IMR-90 (cell line): ENCODE measurements around the gene ACER1. TPM values are rescaled to one million over a fixed set of nuclear protein-coding genes. Genes with fewer than 3 reads are reported as not detected.

Experiments used
- ATAC-seq: fragments of 200-7000 bp; cut with Tn5 transposase; 2 replicates; pipeline ENCODE4 v1.9.1; 2020; ENCODE audit warnings: low read depth, mild to moderate bottlenecking, moderate library complexity
- BruUV-seq: library from RNA; stranded (reverse); fragments of 400-500 nt; replicated peaks from 2 replicates; lab custom pipeline; 2021; lab: Mats Ljungman, UMichigan
- CTCF ChIA-PET: fragments of 300-600 bp; formaldehyde crosslinking; extraction: SDS; loops from one replicate; lab custom pipeline; 2021; ENCODE audit warnings: antibody characterized with exemption; lab: Yijun Ruan, JAX
- POLR2A ChIA-PET: fragments of 300-600 bp; sonication (Branson Sonifier 250); formaldehyde crosslinking; loops from one replicate; lab custom pipeline; 2022; ENCODE audit warnings: antibody characterized with exemption; ENCODE audit not compliant: unreplicated experiment; lab: Charles Lee
- DNase-seq: peaks from one replicate; pipeline ENCODE4 v3.0.0; 2013
- H2AFZ ChIP-seq: replicated peaks from 2 replicates; pipeline ENCODE3; 2013; ENCODE audit warnings: low read length, mild to moderate bottlenecking; ENCODE audit not compliant: poor library complexity
- H2AK5ac ChIP-seq: 2 replicates; pipeline ENCODE4 v1.6.1; 2013; ENCODE audit warnings: low read depth, low read length, inconsistent platforms
- H2AK9ac ChIP-seq: replicated peaks from 2 replicates; pipeline ENCODE3; 2013; ENCODE audit warnings: mild to moderate bottlenecking, low read depth, low read length, moderate library complexity; ENCODE audit not compliant: poor library complexity
- H2BK120ac ChIP-seq: 2 replicates; pipeline ENCODE4 v1.6.1; 2013; ENCODE audit warnings: low read depth, low read length, inconsistent platforms
- H2BK15ac ChIP-seq: 3 replicates; pipeline ENCODE4 v1.6.1; 2013; ENCODE audit warnings: low read depth, low read length, inconsistent platforms
- H2BK20ac ChIP-seq: 2 replicates; pipeline ENCODE4 v1.6.1; 2013; ENCODE audit warnings: low read depth, mild to moderate bottlenecking, inconsistent platforms, low read length, moderate library complexity
- H2BK5ac ChIP-seq: 2 replicates; pipeline ENCODE4 v1.6.1; 2013; ENCODE audit warnings: mild to moderate bottlenecking, low read depth, low read length, inconsistent platforms; ENCODE audit not compliant: poor library complexity, severe bottlenecking
- H3K14ac ChIP-seq: replicated peaks from 2 replicates; pipeline ENCODE4 v1.6.1; 2013; ENCODE audit warnings: low read depth, low read length, inconsistent platforms
- H3K18ac ChIP-seq: 2 replicates; pipeline ENCODE4 v1.6.1; 2013; ENCODE audit warnings: low read depth, low read length, control low read depth
- H3K23ac ChIP-seq: 2 replicates; pipeline ENCODE4 v1.6.1; 2013; ENCODE audit warnings: low read depth, low read length, inconsistent platforms
- H3K27ac ChIP-seq: 2 replicates; pipeline ENCODE4 v1.5.1; 2013; ENCODE audit warnings: mild to moderate bottlenecking, control low read depth, low read length; ENCODE audit not compliant: insufficient read depth
- H3K27me3 ChIP-seq: 2 replicates; pipeline ENCODE4 v1.6.1; 2013; ENCODE audit warnings: low read length; ENCODE audit not compliant: control insufficient read depth, insufficient read depth
- H3K36me3 ChIP-seq: 2 replicates; pipeline ENCODE4 v1.6.1; 2013; ENCODE audit warnings: low read length, mixed read lengths; ENCODE audit not compliant: control insufficient read depth, insufficient read depth
- H3K4ac ChIP-seq: 2 replicates; pipeline ENCODE4 v1.6.1; 2013; ENCODE audit warnings: low read depth, low read length, inconsistent platforms
- H3K4me1 ChIP-seq: 2 replicates; pipeline ENCODE4 v1.6.1; 2013; ENCODE audit warnings: low read length, mixed read lengths; ENCODE audit not compliant: control insufficient read depth, insufficient read depth
- H3K4me2 ChIP-seq: 2 replicates; pipeline ENCODE4 v1.6.1; 2013; ENCODE audit warnings: low read depth, mild to moderate bottlenecking, control low read depth, low read length, moderate library complexity
- H3K4me3 ChIP-seq: 2 replicates; pipeline ENCODE4 v1.5.1; 2013; ENCODE audit warnings: low read depth, mild to moderate bottlenecking, control low read depth, low read length, moderate library complexity; ENCODE audit not compliant: insufficient read depth
- H3K56ac ChIP-seq: 2 replicates; pipeline ENCODE4 v1.6.1; 2013; ENCODE audit warnings: low read length, inconsistent platforms; ENCODE audit not compliant: insufficient read depth; ENCODE audit errors: extremely low read depth
- H3K79me1 ChIP-seq, 2 experiments: 2 replicates each; pipeline ENCODE4 v1.6.1; 2013; ENCODE audit warnings: low read length in 2 of 2, inconsistent platforms in 1 of 2, low read depth in 1 of 2
- H3K9ac ChIP-seq: 2 replicates; pipeline ENCODE4 v1.6.1; 2013; ENCODE audit warnings: low read depth, low read length, control low read depth
- H3K9me1 ChIP-seq: 2 replicates; pipeline ENCODE4 v1.6.1; 2013; ENCODE audit warnings: low read length, inconsistent platforms; ENCODE audit not compliant: insufficient read depth
- H3K9me3 ChIP-seq: 2 replicates; pipeline ENCODE4 v1.6.1; 2013; ENCODE audit warnings: low read length; ENCODE audit not compliant: control insufficient read depth, insufficient read depth
- H4K20me1 ChIP-seq: 2 replicates; pipeline ENCODE4 v1.6.1; 2013; ENCODE audit warnings: low read length, inconsistent platforms; ENCODE audit not compliant: insufficient read depth
- H4K5ac ChIP-seq: 2 replicates; pipeline ENCODE4 v1.6.1; 2013; ENCODE audit warnings: mild to moderate bottlenecking, low read depth, low read length, control low read depth
- H4K8ac ChIP-seq, 2 experiments: 2 replicates each; pipeline ENCODE4 v1.6.1; 2013; ENCODE audit warnings: low read depth in 2 of 2, low read length in 2 of 2, control low read depth in 1 of 2, inconsistent platforms in 1 of 2
- H4K91ac ChIP-seq: 2 replicates; pipeline ENCODE4 v1.6.1; 2013; ENCODE audit warnings: low read depth, low read length, inconsistent platforms; ENCODE audit not compliant: insufficient read depth
- BHLHE40 ChIP-seq: fragments of 150-350 bp; IDR thresholded peaks from 2 replicates; pipeline ENCODE4 v1.6.1; 2016; ENCODE audit warnings: mild to moderate bottlenecking, low read depth, low read length
- CEBPB ChIP-seq: IDR thresholded peaks from 2 replicates; pipeline ENCODE4 v1.6.1; 2012; ENCODE audit warnings: low read depth, low read length, improper control_type of control experiment
- CHD1 ChIP-seq: IDR thresholded peaks from 2 replicates; pipeline ENCODE4 v1.6.1; 2012; ENCODE audit warnings: low read depth, low read length, improper control_type of control experiment
- ELK1 ChIP-seq: fragments of 150-350 bp; IDR thresholded peaks from 2 replicates; pipeline ENCODE4 v1.6.1; 2016; ENCODE audit warnings: low read depth, mild to moderate bottlenecking, low read length, moderate library complexity, borderline replicate concordance
- FOS ChIP-seq: fragments of 150-350 bp; IDR thresholded peaks from 2 replicates; pipeline ENCODE4 v1.6.1; 2016; ENCODE audit warnings: low read depth, low read length
- MAFK ChIP-seq: IDR thresholded peaks from 2 replicates; pipeline ENCODE4 v1.6.1; 2012; ENCODE audit warnings: low read depth, low read length, improper control_type of control experiment
- MAZ ChIP-seq: IDR thresholded peaks from 2 replicates; pipeline ENCODE4 v1.6.1; 2012; ENCODE audit warnings: low read depth, mild to moderate bottlenecking, low read length, improper control_type of control experiment, moderate library complexity, borderline replicate concordance
- MXI1 ChIP-seq: IDR thresholded peaks from 2 replicates; pipeline ENCODE4 v1.6.1; 2012; ENCODE audit warnings: low read depth, mild to moderate bottlenecking, low read length, moderate library complexity, borderline replicate concordance
- NFE2L2 ChIP-seq: fragments of 150-350 bp; IDR thresholded peaks from 2 replicates; pipeline ENCODE4 v1.6.1; 2016; ENCODE audit warnings: low read depth, mild to moderate bottlenecking, low read length
- POLR2A ChIP-seq: IDR thresholded peaks from 2 replicates; pipeline ENCODE4 v1.6.1; 2012; ENCODE audit warnings: mild to moderate bottlenecking, low read depth, low read length
- RAD21 ChIP-seq: IDR thresholded peaks from 2 replicates; pipeline ENCODE4 v1.6.1; 2012; ENCODE audit warnings: low read length, improper control_type of control experiment
- RCOR1 ChIP-seq: IDR thresholded peaks from 2 replicates; pipeline ENCODE4 v1.6.1; 2012; ENCODE audit warnings: mild to moderate bottlenecking, low read length, improper control_type of control experiment; ENCODE audit not compliant: insufficient replicate concordance
- RFX5 ChIP-seq: IDR thresholded peaks from 2 replicates; pipeline ENCODE4 v1.8.0; 2012; ENCODE audit warnings: low read depth, mild to moderate bottlenecking, low read length, moderate library complexity
- SMC3 ChIP-seq: fragments of 150-350 bp; IDR thresholded peaks from 2 replicates; pipeline ENCODE4 v1.6.1; 2016; ENCODE audit warnings: low read depth, mild to moderate bottlenecking, antibody characterized with exemption, low read length, moderate library complexity
- WGBS, 2 experiments: methylation state at CpG; one replicate each; pipeline versions ENCODE4 v1.1.5 to v1.1.7; 2013; ENCODE audit warnings: missing lambda C conversion rate in 2 of 2; ENCODE audit not compliant: insufficient read length in 1 of 2; ENCODE audit errors: extremely low coverage in 2 of 2; 5-methylcytosine and 5-hydroxymethylcytosine counted together
- dilution Hi-C: fragments of 300-500 bp; cut with HindIII; formaldehyde crosslinking; loops from one replicate; pipeline ENCODE4 v1.14.3; 2018; ENCODE audit warnings: low sequenced_read_pairs; ENCODE audit not compliant: unreplicated experiment
- in situ Hi-C: fragments of 300-500 bp; cut with MboI; formaldehyde crosslinking; loops from 3 replicates; pipeline ENCODE4 v1.14.3; 2019; ENCODE audit warnings: low sequenced_read_pairs, inconsistent platforms, mixed read lengths
- intact Hi-C: fragments of 100-400 bp; cut with micrococcal nuclease; formaldehyde crosslinking; loops from 2 replicates; pipeline ENCODE4 v1.10.0; 2022
- polyA plus RNA-seq, 3 experiments: library from polyadenylated mRNA; depleted of rRNA; stranded (reverse); fragments of >200 nt; gene quantifications; 2 replicates each; pipeline ENCODE4 v1.2.3, GENCODE V29; 2012; ENCODE audit warnings: low replicate concordance in 1 of 3
- total RNA-seq: library from RNA; depleted of rRNA; stranded (reverse); fragments of >200 nt; gene quantifications from 2 replicates; pipeline ENCODE4 v1.2.3, GENCODE V29; 2012
- TF ChIP-seq, protein P1 (sequence below): fragments of 150-350 bp; IDR thresholded peaks from 2 replicates; pipeline ENCODE4 v1.6.1; 2017; ENCODE audit warnings: mild to moderate bottlenecking, antibody characterized with exemption, low read length, low read depth
- TF ChIP-seq, protein P2 (sequence below): conservative IDR thresholded peaks from 2 replicates; pipeline ENCODE4 v1.5.1; 2012; ENCODE audit warnings: mild to moderate bottlenecking, low read depth, low read length, improper control_type of control experiment

ACER1 gene
- total and polyA plus RNA-seq, 2 of the 4 experiments (the other 2 are of a cell fraction), result not detected

DNA sequence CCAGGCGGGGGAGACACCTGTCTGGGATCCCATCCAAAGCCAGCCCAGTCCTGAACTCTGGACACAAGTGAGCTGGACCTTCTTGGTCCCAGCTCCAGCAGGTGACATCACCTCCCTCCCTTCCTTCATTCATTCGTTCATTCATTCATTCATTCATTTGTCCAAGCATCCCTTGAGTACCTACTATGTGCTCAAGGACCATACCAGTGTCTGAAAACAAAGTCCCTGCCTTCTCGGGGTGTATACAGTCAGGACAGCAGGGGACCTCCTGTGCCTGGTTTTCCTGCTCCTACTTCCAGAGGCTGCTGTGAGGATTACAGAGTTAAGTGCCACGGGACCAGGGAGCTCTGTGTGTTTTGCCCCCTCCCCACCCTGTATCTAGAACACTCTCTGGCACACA lies 14.0 kb downstream of the ACER1 start:
- no peak overlapping the region for H3K27ac ChIP-seq
- no peak overlapping the region for H2BK20ac ChIP-seq
- no peak overlapping the region for H2AK9ac ChIP-seq
- POLR2A ChIA-PET, result no interaction called here
- H3K36me3 ChIP-seq, result no peaks in the 10 kb centered on the region
- dilution Hi-C loops (no loop called here), intact Hi-C loops (no loop called here), in situ Hi-C loops (no loop called here)
- no peak overlapping the region for H2BK15ac ChIP-seq
- H3K9me3 ChIP-seq, result no peaks in the 10 kb centered on the region
- H3K79me1 ChIP-seq, result no peaks in the 10 kb centered on the region
- BruUV-seq, result no TSS peak
- ATAC-seq (no peak), DNase-seq (no peak)
- no peak overlapping the region for H3K9ac ChIP-seq
- no peaks in the 10 kb centered on the region for H3K9me1 ChIP-seq
- no peaks in the 10 kb centered on the region for H4K20me1 ChIP-seq
- no peak overlapping the region for H2AFZ ChIP-seq
- no CpG with 5 or more reads among the region's 4 CpGs for WGBS, 2 experiments
- peaks cover 2% of the 10 kb centered on the region; the same call in 1 of the 2 replicates for H3K27me3 ChIP-seq
- no peak overlapping the region for H2BK5ac ChIP-seq
- no peak overlapping the region for H3K14ac ChIP-seq
- H3K4me3 ChIP-seq, result no peak overlapping the region
- H4K91ac ChIP-seq, result no peak overlapping the region
- H3K56ac ChIP-seq, result no peak overlapping the region
- no peak overlapping the region for H2BK120ac ChIP-seq
- no peak overlapping the region for H3K23ac ChIP-seq
- no peak overlapping the region for H4K8ac ChIP-seq
- H4K5ac ChIP-seq, result no peak overlapping the region
- CTCF ChIA-PET, result no interaction called here
- H3K4me1 ChIP-seq, result no peaks in the 10 kb centered on the region
- H3K18ac ChIP-seq, result no peak overlapping the region
- no peak overlapping the region for H3K4ac ChIP-seq
- no peak overlapping the region for H3K4me2 ChIP-seq
- H2AK5ac ChIP-seq, result no peak overlapping the region
- TF ChIP-seq RFX5 (no peak), FOS (no peak), CHD1 (no peak), SMC3 (no peak), BHLHE40 (no peak), RCOR1 (no peak), MAZ (no peak), MXI1 (no peak), ELK1 (no peak), RAD21 (no peak), POLR2A (no peak), CEBPB (no peak), NFE2L2 (no peak), MAFK (no peak)
- TF ChIP-seq, protein P1, sequence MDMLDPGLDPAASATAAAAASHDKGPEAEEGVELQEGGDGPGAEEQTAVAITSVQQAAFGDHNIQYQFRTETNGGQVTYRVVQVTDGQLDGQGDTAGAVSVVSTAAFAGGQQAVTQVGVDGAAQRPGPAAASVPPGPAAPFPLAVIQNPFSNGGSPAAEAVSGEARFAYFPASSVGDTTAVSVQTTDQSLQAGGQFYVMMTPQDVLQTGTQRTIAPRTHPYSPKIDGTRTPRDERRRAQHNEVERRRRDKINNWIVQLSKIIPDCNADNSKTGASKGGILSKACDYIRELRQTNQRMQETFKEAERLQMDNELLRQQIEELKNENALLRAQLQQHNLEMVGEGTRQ, result no peak
- TF ChIP-seq, protein P2, sequence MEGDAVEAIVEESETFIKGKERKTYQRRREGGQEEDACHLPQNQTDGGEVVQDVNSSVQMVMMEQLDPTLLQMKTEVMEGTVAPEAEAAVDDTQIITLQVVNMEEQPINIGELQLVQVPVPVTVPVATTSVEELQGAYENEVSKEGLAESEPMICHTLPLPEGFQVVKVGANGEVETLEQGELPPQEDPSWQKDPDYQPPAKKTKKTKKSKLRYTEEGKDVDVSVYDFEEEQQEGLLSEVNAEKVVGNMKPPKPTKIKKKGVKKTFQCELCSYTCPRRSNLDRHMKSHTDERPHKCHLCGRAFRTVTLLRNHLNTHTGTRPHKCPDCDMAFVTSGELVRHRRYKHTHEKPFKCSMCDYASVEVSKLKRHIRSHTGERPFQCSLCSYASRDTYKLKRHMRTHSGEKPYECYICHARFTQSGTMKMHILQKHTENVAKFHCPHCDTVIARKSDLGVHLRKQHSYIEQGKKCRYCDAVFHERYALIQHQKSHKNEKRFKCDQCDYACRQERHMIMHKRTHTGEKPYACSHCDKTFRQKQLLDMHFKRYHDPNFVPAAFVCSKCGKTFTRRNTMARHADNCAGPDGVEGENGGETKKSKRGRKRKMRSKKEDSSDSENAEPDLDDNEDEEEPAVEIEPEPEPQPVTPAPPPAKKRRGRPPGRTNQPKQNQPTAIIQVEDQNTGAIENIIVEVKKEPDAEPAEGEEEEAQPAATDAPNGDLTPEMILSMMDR, result no peak
